Type B pancreatic cell (in vitro differentiated cells): ENCODE data around the gene NDE1. TPM values are rescaled to one million over a fixed set of nuclear protein-coding genes. Genes with fewer than 3 reads are reported as not detected.
"Not testable (repeated sequence)": the region's sequence is repeated elsewhere in the genome, so short reads cannot be mapped to it uniquely, and the experiment has no call there.

Source experiments
- DNase-seq: peaks from one replicate; pipeline ENCODE4 v3.0.0; 2021; ENCODE audit warnings: mixed read lengths; ENCODE audit not compliant: unreplicated experiment; ENCODE audit errors: extremely low spot score
- H3K27ac Mint-ChIP-seq: 2 replicates; pipeline ENCODE4 v1.8.0; 2021; ENCODE audit warnings: mild to moderate bottlenecking, mixed read lengths
- H3K27me3 Mint-ChIP-seq: 2 replicates; pipeline ENCODE4 v1.8.0; 2021; ENCODE audit warnings: mixed read lengths
- H3K36me3 Mint-ChIP-seq: 2 replicates; pipeline ENCODE4 v1.8.0; 2021; ENCODE audit warnings: mixed read lengths
- H3K4me1 Mint-ChIP-seq: one replicate; pipeline ENCODE4 v1.8.0; 2021; ENCODE audit warnings: mixed read lengths; ENCODE audit not compliant: unreplicated experiment
- H3K4me3 Mint-ChIP-seq: 2 replicates; pipeline ENCODE4 v1.8.0; 2021; ENCODE audit warnings: mild to moderate bottlenecking, mixed read lengths
- H3K9me3 Mint-ChIP-seq: 2 replicates; pipeline ENCODE4 v1.8.0; 2021; ENCODE audit warnings: mixed read lengths
- CTCF ChIP-seq: fragments of 200-600 bp; sonication (generic); conservative IDR thresholded peaks from 2 replicates; pipeline ENCODE4 v1.5.0; 2021; ENCODE audit warnings: antibody characterized with exemption, mild to moderate bottlenecking
- total RNA-seq: library from RNA; stranded (reverse); gene quantifications from 2 replicates; pipeline ENCODE4 v1.2.1, GENCODE V29; 2021; ENCODE audit warnings: low replicate concordance

The NDE1 gene
- total RNA-seq, 1 donor from 2014 or later, result 76.4 TPM

GRCh38 chr16:15682105-15682570 lies 32.1 kb downstream of the NDE1 start:
- Mint-ChIP-seq H3K9me3 (no peaks in the 10 kb centered on the region), H3K27me3 (no peaks in the 10 kb centered on the region), H3K27ac (no peak overlapping the region), H3K4me3 (no peak overlapping the region), H3K4me1 (no peaks in the 10 kb centered on the region), H3K36me3 (peaks cover 14% of the 10 kb centered on the region)
- TF ChIP-seq CTCF, result peak; percentile 69
- DNase-seq, result no peak

- Mint-ChIP-seq H3K9me3 (no peaks in the 10 kb centered on the region), H3K36me3 (peaks cover 9% of the 10 kb centered on the region), H3K4me1 (no peaks in the 10 kb centered on the region), H3K27me3 (no peaks in the 10 kb centered on the region), H3K4me3 (no peak overlapping the region), H3K27ac (no peak overlapping the region)
- TF ChIP-seq CTCF, result no peak
- DNase-seq, result no peak
These were observed 36.2 kb downstream of the NDE1 start for GRCh38 chr16:15686287-15686686.

DNA sequence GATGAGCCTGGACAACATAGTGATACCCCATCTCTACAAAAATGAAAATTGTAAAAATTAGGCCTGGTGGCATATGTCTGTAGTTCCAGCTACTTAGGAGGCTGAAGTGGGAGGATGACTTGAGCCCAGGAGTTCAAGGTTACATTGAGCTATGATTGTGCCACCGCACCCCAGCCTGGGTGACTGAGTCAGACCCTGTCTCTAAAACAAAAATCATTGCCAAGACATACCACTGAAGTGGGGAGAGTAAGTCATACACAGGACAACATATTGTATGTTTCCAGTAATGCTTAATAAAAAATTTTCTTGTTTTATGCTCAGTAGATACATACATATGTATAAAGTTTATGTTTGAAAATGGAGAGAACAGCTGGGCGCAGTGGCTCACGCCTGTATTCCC lies 39.2 kb downstream of the NDE1 start:
- no peak for TF ChIP-seq CTCF
- no peaks in the 10 kb centered on the region for H3K9me3 Mint-ChIP-seq
- DNase-seq, result no peak
- no peak overlapping the region for H3K27ac Mint-ChIP-seq
- peaks cover 6% of the 10 kb centered on the region for H3K36me3 Mint-ChIP-seq
- no peak overlapping the region for H3K4me3 Mint-ChIP-seq
- no peaks in the 10 kb centered on the region for H3K27me3 Mint-ChIP-seq
- H3K4me1 Mint-ChIP-seq, result no peaks in the 10 kb centered on the region

- Mint-ChIP-seq H3K27me3 (no peaks in the 10 kb centered on the region), H3K4me1 (no peaks in the 10 kb centered on the region), H3K27ac (no peak overlapping the region), H3K9me3 (no peaks in the 10 kb centered on the region), H3K36me3 (peaks cover 6% of the 10 kb centered on the region), H3K4me3 (no peak overlapping the region)
- DNase-seq, result no peak
- no peak for TF ChIP-seq CTCF
These were observed 40.3 kb downstream of the NDE1 start for GRCh38 chr16:15690296-15690695.

- Mint-ChIP-seq H3K4me1 (no peaks in the 10 kb centered on the region), H3K36me3 (peaks cover 6% of the 10 kb centered on the region), H3K27ac (no peak overlapping the region), H3K4me3 (no peak overlapping the region), H3K9me3 (no peaks in the 10 kb centered on the region), H3K27me3 (no peaks in the 10 kb centered on the region)
- TF ChIP-seq CTCF, result no peak
- DNase-seq, result no peak
These were observed 41.0 kb downstream of the NDE1 start for GRCh38 chr16:15691046-15691445.

- H3K27me3 Mint-ChIP-seq, DNase-seq, H3K36me3 Mint-ChIP-seq, H3K4me3 Mint-ChIP-seq, H3K27ac Mint-ChIP-seq, H3K9me3 Mint-ChIP-seq, H3K4me1 Mint-ChIP-seq: not testable (repeated sequence)
These were observed 42.5 kb downstream of the NDE1 start for GRCh38 chr16:15692508-15692907.
